Dedifferentiated amniotic fluid mesenchymal stem cell (primary cell): ENCODE measurements around the gene NFATC1.

ENCODE experiments used
- DNase-seq: peaks from one replicate; pipeline ENCODE4 v3.0.0-alpha.2; 2016; ENCODE audit errors: extremely low spot score

The NFATC1 gene

GRCh38 chr18:79554945-79555645, 159.4 kb downstream of the NFATC1 start:
- no peak for DNase-seq

GRCh38 chr18:79555885-79556284, 160.2 kb downstream of the NFATC1 start:
- DNase-seq: no peak

GRCh38 chr18:79556829-79557585, 161.3 kb downstream of the NFATC1 start:
- no peak for DNase-seq

- no peak for DNase-seq
Measured at GRCh38 chr18:79558196-79558932, 162.6 kb downstream of the NFATC1 start.

GRCh38 chr18:79558933-79559416, 163.2 kb downstream of the NFATC1 start:
- DNase-seq: no peak

GRCh38 chr18:79559436-79559835, 163.7 kb downstream of the NFATC1 start:
- DNase-seq: no peak

GRCh38 chr18:79560042-79560860, 164.5 kb downstream of the NFATC1 start:
- no peak for DNase-seq

GRCh38 chr18:79560861-79561210, 165.1 kb downstream of the NFATC1 start:
- no peak for DNase-seq

- DNase-seq: no peak
Measured at GRCh38 chr18:79563949-79564348, 168.2 kb downstream of the NFATC1 start.

- no peak for DNase-seq
Measured at GRCh38 chr18:79564441-79564840, 168.7 kb downstream of the NFATC1 start.

GRCh38 chr18:79566771-79567431, 171.2 kb downstream of the NFATC1 start:
- no peak for DNase-seq

GRCh38 chr18:79567481-79568147, 171.9 kb downstream of the NFATC1 start:
- DNase-seq: peak; percentile 77

GRCh38 chr18:79568543-79569205, 172.9 kb downstream of the NFATC1 start:
- DNase-seq: no peak

- DNase-seq: no peak
Measured at GRCh38 chr18:79569720-79570119, 174.0 kb downstream of the NFATC1 start.

- no peak for DNase-seq
Measured at GRCh38 chr18:79570266-79571201, 174.8 kb downstream of the NFATC1 start.

- no peak for DNase-seq
Measured at GRCh38 chr18:79571211-79572092, 175.7 kb downstream of the NFATC1 start.

GRCh38 chr18:79572093-79572780, 176.5 kb downstream of the NFATC1 start:
- DNase-seq: no peak
